SU-DHL-6 (cell line): ENCODE data around the gene SSTR5.

Experiments used
- H2AFZ ChIP-seq: fragments of 200-600 bp; sonication (generic); 2 replicates; pipeline ENCODE4 v1.6.1; 2014; ENCODE audit warnings: low read depth, mild to moderate bottlenecking, moderate library complexity, mixed read lengths, antibody characterized with exemption, low read length; ENCODE audit not compliant: severe bottlenecking
- H3F3A ChIP-seq: fragments of 200-600 bp; shearing (Covaris generic); 2 replicates; pipeline ENCODE4 v1.6.0; 2016; ENCODE audit warnings: antibody characterized with exemption, mild to moderate bottlenecking; ENCODE audit not compliant: insufficient read depth
- H3K27ac ChIP-seq: fragments of 200-600 bp; sonication (generic); 2 replicates; pipeline ENCODE4 v1.5.1; 2016; ENCODE audit warnings: low read depth, mild to moderate bottlenecking, low read length, moderate library complexity, mixed read lengths
- H3K27me3 ChIP-seq: fragments of 200-600 bp; sonication (generic), shearing (Covaris generic); 2 replicates; pipeline ENCODE4 v1.6.0; 2014; ENCODE audit warnings: mild to moderate bottlenecking, low read length
- H3K36me3 ChIP-seq: fragments of 200-600 bp; sonication (generic); 2 replicates; pipeline ENCODE4 v1.6.1; 2014; ENCODE audit warnings: mild to moderate bottlenecking, low read length, mixed read lengths
- H3K4me2 ChIP-seq: fragments of 300-600, 200-600 bp; shearing (Covaris generic), sonication (generic); 2 replicates; pipeline ENCODE4 v1.6.0; 2014; ENCODE audit warnings: low read length, low read depth, mild to moderate bottlenecking; ENCODE audit not compliant: poor library complexity, severe bottlenecking
- H3K4me3 ChIP-seq: fragments of 200-600 bp; sonication (generic); 2 replicates; pipeline ENCODE4 v1.5.1; 2014; ENCODE audit warnings: antibody characterized with exemption, low read length, mild to moderate bottlenecking, mixed read lengths; ENCODE audit not compliant: insufficient read depth, poor library complexity, severe bottlenecking
- H3K79me2 ChIP-seq: fragments of 200-600 bp; sonication (generic); 2 replicates; pipeline ENCODE4 v1.6.1; 2014; ENCODE audit warnings: mild to moderate bottlenecking, low read length, moderate library complexity; ENCODE audit not compliant: insufficient read depth
- H3K9ac ChIP-seq: fragments of 200-600 bp; sonication (generic); 2 replicates; pipeline ENCODE4 v1.7.0; 2014; ENCODE audit warnings: mild to moderate bottlenecking, low read length
- H3K9me2 ChIP-seq: fragments of 200-600 bp; sonication (generic); replicated peaks from 2 replicates; pipeline ENCODE4 v1.6.1; 2014; ENCODE audit warnings: low read length; ENCODE audit not compliant: insufficient read depth
- H3K9me3 ChIP-seq: fragments of 200-600 bp; sonication (generic); 2 replicates; pipeline ENCODE4 v1.6.1; 2014; ENCODE audit warnings: low read length, mixed read lengths; ENCODE audit not compliant: insufficient read depth
- H4K20me1 ChIP-seq: fragments of 200-600 bp; sonication (generic); 2 replicates; pipeline ENCODE4 v1.6.1; 2014; ENCODE audit warnings: low read depth, mild to moderate bottlenecking, antibody characterized with exemption, low read length, moderate library complexity, mixed read lengths
- CTCF ChIP-seq: fragments of 200-600 bp; sonication (generic); IDR thresholded peaks from one replicate; pipeline ENCODE4 v1.5.1; 2017; ENCODE audit warnings: antibody characterized with exemption, mild to moderate bottlenecking, low read length, moderate library complexity; ENCODE audit not compliant: insufficient read depth, poor library complexity, severe bottlenecking
- EZH2phosphoT487 ChIP-seq: fragments of 200-600 bp; sonication (generic), shearing (Covaris generic); conservative IDR thresholded peaks from 2 replicates; pipeline ENCODE4 v1.6.1; 2018; ENCODE audit warnings: mild to moderate bottlenecking, antibody characterized with exemption, low read length, moderate library complexity, mixed read lengths

SSTR5 gene

GRCh38 chr16:1076801-1077576 lies 4.4 kb downstream of the SSTR5 start:
- TF ChIP-seq CTCF (no peak), EZH2phosphoT487 (no peak)
- no peaks in the 10 kb centered on the region for H3F3A ChIP-seq
- H3K36me3 ChIP-seq = no peaks in the 10 kb centered on the region
- H2AFZ ChIP-seq = no peak overlapping the region
- no peak overlapping the region for H3K27ac ChIP-seq
- H3K79me2 ChIP-seq = no peaks in the 10 kb centered on the region
- H4K20me1 ChIP-seq = no peaks in the 10 kb centered on the region
- no peaks in the 10 kb centered on the region for H3K27me3 ChIP-seq
- H3K9ac ChIP-seq = no peak overlapping the region
- no peaks in the 10 kb centered on the region for H3K9me3 ChIP-seq
- no peak overlapping the region for H3K4me3 ChIP-seq
- H3K9me2 ChIP-seq = no peaks in the 10 kb centered on the region
- H3K4me2 ChIP-seq = no peak overlapping the region

GRCh38 chr16:1077877-1078578 lies 5.5 kb downstream of the SSTR5 start:
- H3K9me3 ChIP-seq = no peaks in the 10 kb centered on the region
- H3F3A ChIP-seq = no peaks in the 10 kb centered on the region
- H3K79me2 ChIP-seq = no peaks in the 10 kb centered on the region
- no peak overlapping the region for H3K4me2 ChIP-seq
- no peak overlapping the region for H3K4me3 ChIP-seq
- no peak overlapping the region for H3K27ac ChIP-seq
- TF ChIP-seq CTCF (no peak), EZH2phosphoT487 (no peak)
- no peaks in the 10 kb centered on the region for H3K9me2 ChIP-seq
- no peaks in the 10 kb centered on the region for H3K27me3 ChIP-seq
- H4K20me1 ChIP-seq = no peaks in the 10 kb centered on the region
- no peak overlapping the region for H3K9ac ChIP-seq
- H3K36me3 ChIP-seq = no peaks in the 10 kb centered on the region
- no peak overlapping the region for H2AFZ ChIP-seq

GRCh38 chr16:1078579-1079021 lies 6.1 kb downstream of the SSTR5 start:
- H3K9ac ChIP-seq = no peak overlapping the region
- no peaks in the 10 kb centered on the region for H3K9me2 ChIP-seq
- no peaks in the 10 kb centered on the region for H4K20me1 ChIP-seq
- no peaks in the 10 kb centered on the region for H3K36me3 ChIP-seq
- no peak overlapping the region for H3K4me3 ChIP-seq
- H3K9me3 ChIP-seq = no peaks in the 10 kb centered on the region
- no peak overlapping the region for H3K4me2 ChIP-seq
- no peak overlapping the region for H3K27ac ChIP-seq
- H3K27me3 ChIP-seq = no peaks in the 10 kb centered on the region
- no peaks in the 10 kb centered on the region for H3K79me2 ChIP-seq
- no peaks in the 10 kb centered on the region for H3F3A ChIP-seq
- H2AFZ ChIP-seq = no peak overlapping the region
- TF ChIP-seq CTCF (no peak), EZH2phosphoT487 (no peak)
